Skeletal muscle cell (primary cell): Measurements from ENCODE around the gene RNF183.
A peak's percentile ranks its signal among the peaks of the same experiment; 100 is the strongest.
"Not testable (repeated sequence)": the region's sequence is repeated elsewhere in the genome, so short reads cannot be mapped to it uniquely, and the experiment has no call there.

Experiments
- DNase-seq: peaks from one replicate; pipeline ENCODE4 v3.0.0-alpha.2; 2010; ENCODE audit warnings: low read depth
- H3K4me3 ChIP-seq: 2 replicates; pipeline ENCODE4 v1.5.1; 2011; ENCODE audit warnings: low read depth, mild to moderate bottlenecking, control low read depth, low read length, moderate library complexity

The RNF183 gene

GRCh38 chr9:113319054-113319453 lies 15.9 kb upstream of the RNF183 start:
- DNase-seq, result no peak
- no peak overlapping the region for H3K4me3 ChIP-seq

- no peak for DNase-seq
- H3K4me3 ChIP-seq, result no peak overlapping the region
These were observed 14.6 kb upstream of the RNF183 start for GRCh38 chr9:113317777-113318176.

- H3K4me3 ChIP-seq, result no peak overlapping the region
- no peak for DNase-seq
These were observed 12.9 kb upstream of the RNF183 start for GRCh38 chr9:113316030-113316429.

- DNase-seq, result no peak
These were observed 12.1 kb upstream of the RNF183 start for GRCh38 chr9:113315231-113315630.

GRCh38 chr9:113313261-113313660 lies 10.1 kb upstream of the RNF183 start:
- H3K4me3 ChIP-seq, result no peak overlapping the region
- DNase-seq, result no peak

More at GRCh38 chr9:113315231-113315630, 12.1 kb upstream of the RNF183 start:
- no peak overlapping the region for H3K4me3 ChIP-seq

GRCh38 chr9:113311961-113312360 lies 8.8 kb upstream of the RNF183 start:
- DNase-seq, result no peak
- no peak overlapping the region for H3K4me3 ChIP-seq

- no peak for DNase-seq
- H3K4me3 ChIP-seq, result no peak overlapping the region
These were observed 7.4 kb upstream of the RNF183 start for GRCh38 chr9:113310538-113310937.

- no peak for DNase-seq
- H3K4me3 ChIP-seq, result no peak overlapping the region
These were observed 6.1 kb upstream of the RNF183 start for GRCh38 chr9:113309204-113309813.

- no peak for DNase-seq
- H3K4me3 ChIP-seq, result no peak overlapping the region
These were observed 4.3 kb upstream of the RNF183 start for GRCh38 chr9:113307396-113307975.

- no peak overlapping the region for H3K4me3 ChIP-seq
- no peak for DNase-seq
These were observed 3.4 kb upstream of the RNF183 start for GRCh38 chr9:113306566-113306965.

GRCh38 chr9:113301548-113301947 lies 1.6 kb downstream of the RNF183 start:
- H3K4me3 ChIP-seq, result no peak overlapping the region
- DNase-seq, result no peak

- peak overlapping the region; percentile 1 for H3K4me3 ChIP-seq
- DNase-seq, result no peak
These were observed 3.3 kb downstream of the RNF183 start for GRCh38 chr9:113299800-113300292.

GRCh38 chr9:113298924-113299770 lies 4.0 kb downstream of the RNF183 start:
- DNase-seq, result no peak
- no peak overlapping the region for H3K4me3 ChIP-seq

- H3K4me3 ChIP-seq, result no peak overlapping the region
- DNase-seq, result no peak
These were observed 4.9 kb downstream of the RNF183 start for GRCh38 chr9:113298311-113298710.

- no peak for DNase-seq
- no peak overlapping the region for H3K4me3 ChIP-seq
These were observed 6.2 kb downstream of the RNF183 start for GRCh38 chr9:113296796-113297558.

- not testable (repeated sequence) for DNase-seq, H3K4me3 ChIP-seq
These were observed 6.9 kb downstream of the RNF183 start for GRCh38 chr9:113296247-113296646.

- DNase-seq, result no peak
- H3K4me3 ChIP-seq, result no peak overlapping the region
These were observed 9.8 kb downstream of the RNF183 start for GRCh38 chr9:113293285-113293878.

- no peak for DNase-seq
- no peak overlapping the region for H3K4me3 ChIP-seq
These were observed 13.0 kb downstream of the RNF183 start for GRCh38 chr9:113290052-113290607.

GRCh38 chr9:113289091-113289490 lies 14.1 kb downstream of the RNF183 start:
- no peak overlapping the region for H3K4me3 ChIP-seq
- DNase-seq, result no peak
